Calu3 (cell line): ENCODE results near the gene PAPPA2. TPM values are rescaled to one million over a fixed set of nuclear protein-coding genes. Genes with fewer than 3 reads are reported as not detected.

ENCODE experiments used
- BruUV-seq: library from RNA; stranded (reverse); fragments of 400-500 nt; replicated peaks from 2 replicates; lab custom pipeline; 2021; lab: Mats Ljungman, UMichigan
- CTCF ChIA-PET: fragments of 300-600 bp; sonication (Branson Sonifier 250); formaldehyde crosslinking; loops from one replicate; lab custom pipeline; 2022; ENCODE audit warnings: antibody characterized with exemption; lab: Charles Lee
- DNase-seq: peaks from one replicate; pipeline ENCODE4 v3.0.0; 2022
- H3K27ac Mint-ChIP-seq: one replicate; pipeline ENCODE4 v1.8.0; 2022; ENCODE audit warnings: mixed read lengths; ENCODE audit not compliant: unreplicated experiment
- H3K27me3 Mint-ChIP-seq: one replicate; pipeline ENCODE4 v1.8.0; 2022; ENCODE audit warnings: mixed read lengths; ENCODE audit not compliant: unreplicated experiment
- H3K36me3 Mint-ChIP-seq: one replicate; pipeline ENCODE4 v1.8.0; 2022; ENCODE audit warnings: mild to moderate bottlenecking, moderate library complexity, mixed read lengths; ENCODE audit not compliant: insufficient read depth, unreplicated experiment
- H3K4me1 Mint-ChIP-seq: one replicate; pipeline ENCODE4 v1.8.0; 2022; ENCODE audit warnings: mild to moderate bottlenecking, low read depth, mixed read lengths; ENCODE audit not compliant: unreplicated experiment
- H3K4me3 Mint-ChIP-seq: one replicate; pipeline ENCODE4 v1.8.0; 2022; ENCODE audit warnings: mild to moderate bottlenecking, low read depth, moderate library complexity, mixed read lengths; ENCODE audit not compliant: unreplicated experiment
- H3K9me3 Mint-ChIP-seq: one replicate; pipeline ENCODE4 v1.8.0; 2022; ENCODE audit warnings: low read depth, mixed read lengths; ENCODE audit not compliant: unreplicated experiment
- CTCF ChIP-seq: fragments of 200-600 bp; IDR thresholded peaks from one replicate; pipeline ENCODE4 v1.8.0; 2022; ENCODE audit warnings: antibody characterized with exemption; ENCODE audit not compliant: unreplicated experiment
- intact Hi-C: fragments of 100-400 bp; cut with micrococcal nuclease; formaldehyde crosslinking; loops from one replicate; pipeline ENCODE4 v1.10.0; 2022; ENCODE audit not compliant: unreplicated experiment
- total RNA-seq: library from RNA; stranded (reverse); gene quantifications from 2 replicates; pipeline ENCODE4 v1.2.3, GENCODE V29; 2022

The PAPPA2 gene
- total RNA-seq, 1 experiment from 2014 or later: 0.14 TPM

DNA sequence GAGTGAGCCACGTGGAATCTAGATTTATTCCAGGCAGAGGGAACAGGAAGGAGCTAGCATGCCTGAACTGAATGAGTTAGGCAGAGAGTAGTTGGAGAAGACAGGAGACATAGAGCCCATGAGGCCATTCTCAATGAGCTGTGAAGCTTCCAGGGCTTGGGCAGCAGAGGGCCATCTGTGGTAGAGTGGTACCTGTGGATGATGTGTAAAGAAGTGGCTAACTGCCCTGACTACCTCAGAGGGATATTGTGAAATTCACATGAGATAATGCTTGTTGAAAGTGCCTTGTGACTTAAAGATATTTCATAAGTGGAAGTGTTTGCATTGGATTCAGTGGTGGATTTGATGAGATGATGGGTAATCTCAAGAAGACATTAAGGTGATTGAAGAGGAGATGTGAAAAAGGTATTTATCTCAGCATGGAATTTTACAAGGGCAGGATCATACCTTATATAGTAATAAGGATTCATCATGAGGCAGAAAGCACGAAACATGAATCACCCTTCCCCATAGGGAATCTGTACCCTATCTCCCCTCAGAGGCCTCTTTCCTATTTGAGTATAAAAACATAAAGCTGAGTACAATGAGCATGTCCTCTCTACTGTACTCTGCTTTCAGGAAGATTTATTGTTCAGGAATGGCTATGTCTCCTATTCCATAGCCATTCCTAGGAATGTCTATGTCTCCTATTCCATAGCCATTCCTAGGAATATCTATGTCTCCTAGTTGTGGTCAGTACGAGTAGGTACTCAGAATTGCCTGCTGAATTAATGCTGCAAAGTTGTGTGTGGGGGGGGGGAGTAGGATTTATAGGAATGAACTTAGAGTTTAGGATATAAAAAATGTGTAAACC is 146.8 kb downstream of the PAPPA2 start:
- Mint-ChIP-seq H3K4me3 (no peak overlapping the region), H3K27me3 (peaks cover 48% of the 10 kb centered on the region), H3K27ac (no peak overlapping the region), H3K36me3 (no peaks in the 10 kb centered on the region), H3K4me1 (no peaks in the 10 kb centered on the region), H3K9me3 (peaks cover 3% of the 10 kb centered on the region)
- no peak for TF ChIP-seq CTCF
- CTCF ChIA-PET: no interaction called here
- DNase-seq: no peak
- no TSS peak for BruUV-seq
- intact Hi-C loops: no loop called here

DNA sequence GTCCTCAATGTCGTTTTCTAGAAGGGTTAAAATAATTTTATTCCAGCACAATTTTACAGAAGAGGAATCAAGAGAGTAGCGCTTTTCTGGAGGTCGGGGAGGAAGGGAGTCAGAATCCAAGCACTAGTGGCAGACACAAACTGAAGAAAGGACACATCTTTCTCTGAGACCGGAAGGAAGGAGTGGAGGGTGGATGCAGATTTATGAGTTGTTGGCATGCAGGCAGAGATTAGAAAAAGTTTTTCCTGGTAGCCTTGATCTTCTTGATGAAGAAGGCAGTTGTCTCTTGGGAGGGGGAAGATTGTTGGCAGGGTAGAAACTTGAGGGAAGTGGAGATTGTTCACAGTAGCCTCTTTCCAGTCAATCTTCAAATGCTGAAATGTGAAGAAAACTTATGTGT is 149.8 kb downstream of the PAPPA2 start:
- BruUV-seq: no TSS peak
- TF ChIP-seq CTCF: no peak
- no peak for DNase-seq
- Mint-ChIP-seq H3K27ac (no peak overlapping the region), H3K4me3 (no peak overlapping the region), H3K9me3 (peaks cover 3% of the 10 kb centered on the region), H3K27me3 (peaks cover 48% of the 10 kb centered on the region), H3K4me1 (no peaks in the 10 kb centered on the region), H3K36me3 (no peaks in the 10 kb centered on the region)
- CTCF ChIA-PET: no interaction called here
- intact Hi-C loops: no loop called here

DNA sequence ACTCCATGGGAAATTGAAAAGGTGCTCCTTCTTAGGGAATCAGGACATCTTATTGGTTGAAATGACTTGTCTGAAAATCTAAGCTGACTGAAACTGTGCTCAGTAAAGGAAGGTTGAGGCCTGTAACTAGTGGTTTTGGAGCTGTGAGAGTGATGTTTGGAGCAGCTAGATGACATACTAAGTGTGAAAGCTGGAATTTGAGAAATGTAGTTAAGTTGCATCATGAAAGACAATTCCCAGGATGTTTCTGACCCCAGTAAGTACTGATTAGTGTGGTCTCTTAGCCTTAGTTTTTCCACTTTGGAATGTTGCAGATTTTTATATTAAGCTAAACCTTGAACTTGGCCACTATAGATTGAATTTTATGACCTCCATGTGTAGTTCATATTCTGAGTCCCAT is 154.9 kb downstream of the PAPPA2 start:
- no peak overlapping the region for H3K4me3 Mint-ChIP-seq
- no peak for TF ChIP-seq CTCF
- DNase-seq: no peak
- H3K36me3 Mint-ChIP-seq: no peaks in the 10 kb centered on the region
- peaks cover 18% of the 10 kb centered on the region for H3K27me3 Mint-ChIP-seq
- intact Hi-C loops: no loop called here
- CTCF ChIA-PET: no interaction called here
- BruUV-seq: no TSS peak
- no peaks in the 10 kb centered on the region for H3K4me1 Mint-ChIP-seq
- H3K27ac Mint-ChIP-seq: no peak overlapping the region
- peaks cover 3% of the 10 kb centered on the region for H3K9me3 Mint-ChIP-seq

DNA sequence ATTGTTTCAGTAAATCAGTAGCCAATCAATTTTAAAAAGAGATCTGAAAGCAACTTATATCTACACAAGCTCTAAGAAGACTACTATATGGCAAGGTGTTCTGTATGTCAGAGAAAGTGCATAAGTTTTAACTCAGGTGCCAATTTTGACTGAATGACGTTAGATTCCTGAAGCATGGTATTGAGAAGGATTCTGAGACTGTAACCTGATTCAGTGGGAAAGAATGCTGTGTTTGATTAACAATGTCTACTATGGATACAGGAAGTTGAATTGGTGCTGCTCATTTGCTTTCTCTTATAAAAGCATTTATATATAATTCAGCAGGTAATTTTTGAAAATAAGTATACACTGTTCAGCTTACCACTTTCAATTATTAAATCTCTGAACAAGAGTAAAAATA is 156.3 kb downstream of the PAPPA2 start:
- intact Hi-C loops: no loop called here
- CTCF ChIA-PET: no interaction called here
- Mint-ChIP-seq H3K27ac (no peak overlapping the region), H3K36me3 (no peaks in the 10 kb centered on the region), H3K9me3 (peaks cover 4% of the 10 kb centered on the region), H3K27me3 (peaks cover 5% of the 10 kb centered on the region), H3K4me3 (no peak overlapping the region), H3K4me1 (no peaks in the 10 kb centered on the region)
- no TSS peak for BruUV-seq
- TF ChIP-seq CTCF: no peak
- no peak for DNase-seq
